GM12892 (cell line): ENCODE measurements around the gene ADAM29.

ENCODE experiments used
- POLR2A ChIP-seq: IDR thresholded peaks from 2 replicates; pipeline ENCODE4 v1.6.1; 2011; ENCODE audit warnings: low read depth, low read length, control low read depth
- POLR2AphosphoS5 ChIP-seq: IDR thresholded peaks from 2 replicates; pipeline ENCODE4 v1.6.1; 2011; ENCODE audit warnings: low read depth, low read length, control low read depth
- TAF1 ChIP-seq: IDR thresholded peaks from 2 replicates; pipeline ENCODE4 v1.6.1; 2011; ENCODE audit warnings: low read depth, mild to moderate bottlenecking, control low read depth, low read length, borderline replicate concordance

DNA sequence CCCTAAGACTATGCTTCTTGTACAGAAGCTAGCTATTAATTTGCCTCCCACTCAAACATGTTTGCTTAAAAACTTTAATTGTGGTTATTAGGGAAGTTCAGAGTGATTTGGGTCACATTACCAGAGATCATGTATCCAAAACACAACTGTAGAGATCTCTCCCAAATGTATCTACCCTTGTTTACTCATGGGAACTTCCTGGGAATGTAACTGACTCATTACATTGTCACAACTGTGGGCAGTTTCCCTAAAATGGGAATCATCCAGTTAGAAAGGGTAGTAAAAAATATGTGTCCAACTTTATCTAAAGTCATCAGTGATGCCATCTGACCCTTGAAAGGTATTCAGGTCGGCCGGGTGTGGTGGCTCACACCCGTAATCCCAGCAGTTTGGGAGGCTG lies 48.8 kb upstream of the ADAM29 start:
- no peak for TF ChIP-seq POLR2AphosphoS5
- no peak for TF ChIP-seq POLR2A
- TF ChIP-seq TAF1: no peak
